Measurements from ENCODE around the gene SBK2.

SBK2 gene

GRCh38 chr19:55553217-55554182, 16.6 kb upstream of the SBK2 start:
- DNase-seq: no peak

DNA sequence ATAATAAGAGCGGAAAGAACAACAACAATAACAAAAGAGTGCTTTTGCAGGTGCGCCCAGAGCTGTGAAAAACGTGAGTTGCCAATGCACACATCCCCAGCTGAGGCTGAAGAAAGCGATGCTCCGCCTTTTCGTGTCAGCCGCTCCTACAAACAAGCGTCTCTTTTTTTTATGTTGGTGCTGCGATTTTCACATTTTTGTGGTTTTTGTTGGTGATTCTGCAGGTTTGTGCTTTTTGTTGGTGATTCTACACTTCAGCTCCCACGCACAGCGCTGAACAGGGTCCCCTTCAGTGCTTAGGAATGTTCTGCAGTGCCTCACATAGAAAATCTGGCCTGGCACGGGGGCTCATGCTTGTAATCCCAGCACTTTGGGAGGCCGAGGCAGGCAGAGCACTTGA, 15.7 kb upstream of the SBK2 start:
- no peak for DNase-seq

GRCh38 chr19:55552206-55552605, 15.3 kb upstream of the SBK2 start:
- DNase-seq: no peak

- no peak for DNase-seq
Measured at GRCh38 chr19:55550321-55550650, 13.4 kb upstream of the SBK2 start.

DNA sequence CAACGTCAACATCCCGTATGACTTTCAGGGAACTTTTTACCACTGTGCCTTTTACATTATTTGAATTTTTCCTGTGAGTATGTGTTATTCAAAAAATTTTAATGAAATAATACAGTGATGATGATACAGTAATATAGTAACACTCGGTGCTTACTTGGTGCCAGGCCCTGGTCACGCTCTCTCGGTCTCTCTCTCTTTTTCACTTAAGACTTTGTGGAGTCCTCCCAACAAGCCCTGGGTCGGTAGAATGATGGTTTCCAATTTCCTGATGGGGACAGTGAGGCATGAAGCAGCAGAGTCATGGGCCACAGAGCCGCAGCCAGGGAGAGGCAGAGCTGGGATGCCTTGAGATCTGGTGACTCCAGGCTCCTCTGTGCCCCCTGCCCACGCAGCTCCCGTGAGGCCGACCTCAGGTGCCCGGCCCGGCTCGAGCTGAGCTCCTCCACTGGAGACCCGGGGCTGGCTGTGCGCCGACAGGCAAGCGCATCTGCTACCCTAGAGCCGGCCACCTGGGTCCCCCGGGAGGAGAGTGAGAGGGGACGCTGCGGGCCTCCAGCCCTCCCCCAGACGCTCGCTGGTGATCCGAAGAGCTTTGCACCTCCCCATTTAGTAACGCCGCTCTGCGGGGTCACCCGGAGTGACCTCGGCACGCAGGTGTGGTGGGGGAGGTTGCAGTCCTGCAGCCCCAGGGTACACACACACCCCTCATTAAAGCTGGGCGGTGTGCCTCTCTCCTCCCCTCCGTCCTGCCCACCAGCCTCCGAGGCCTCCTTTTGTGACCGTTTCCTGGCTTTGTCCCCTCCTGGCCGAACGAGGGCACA, 12.8 kb upstream of the SBK2 start:
- DNase-seq: no peak

GRCh38 chr19:55546822-55547614, 10.1 kb upstream of the SBK2 start:
- DNase-seq: no peak

DNA sequence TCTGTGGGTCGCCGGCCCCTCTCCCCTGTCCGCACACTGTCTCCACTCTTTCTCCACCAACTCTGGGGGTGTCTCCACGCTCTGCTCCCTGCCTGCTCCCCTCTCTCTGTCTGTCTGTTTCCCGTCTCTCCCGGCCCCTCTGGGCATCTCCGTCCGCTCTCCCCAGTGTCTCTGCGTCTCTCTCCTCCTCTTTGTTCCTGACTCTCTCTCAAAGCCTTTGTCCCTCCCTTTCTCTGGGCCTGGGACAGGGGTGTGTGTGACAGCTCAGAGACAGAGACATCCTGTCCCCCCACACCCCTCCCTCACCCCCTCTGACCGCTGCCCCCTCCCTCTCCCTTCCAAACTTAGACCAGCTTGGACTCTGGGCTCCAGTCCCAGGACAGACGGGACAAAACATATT, 9.1 kb upstream of the SBK2 start:
- no peak for DNase-seq

GRCh38 chr19:55545443-55545842, 8.5 kb upstream of the SBK2 start, which contains the start of gene SBK3:
SBK3 (minus strand) TSS chr19:55545543; CDS start chr19:55545543, 0 bp downstream.
- no peak for DNase-seq

GRCh38 chr19:55544776-55545439, 8.0 kb upstream of the SBK2 start:
- no peak for DNase-seq

DNA sequence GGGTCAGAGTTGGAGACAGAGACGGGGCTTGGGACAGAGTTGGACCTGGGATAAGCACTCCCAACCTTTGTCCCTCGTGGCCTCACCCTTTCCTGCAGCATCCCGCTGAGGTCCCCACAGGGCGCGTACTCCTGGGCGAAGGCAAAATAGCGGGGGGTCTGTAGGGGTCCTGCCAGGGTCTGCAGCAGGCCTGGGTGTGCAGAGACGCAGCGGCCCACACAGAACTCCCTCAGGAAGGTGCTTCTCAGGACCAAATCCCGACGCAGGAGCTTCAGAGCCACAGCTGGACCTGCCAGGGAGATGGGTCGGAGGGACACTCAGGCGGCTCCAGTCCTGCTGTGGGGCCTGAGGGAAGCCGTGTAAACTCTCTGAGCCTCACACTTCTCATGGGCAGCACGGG, 7.1 kb upstream of the SBK2 start:
- DNase-seq: no peak

DNA sequence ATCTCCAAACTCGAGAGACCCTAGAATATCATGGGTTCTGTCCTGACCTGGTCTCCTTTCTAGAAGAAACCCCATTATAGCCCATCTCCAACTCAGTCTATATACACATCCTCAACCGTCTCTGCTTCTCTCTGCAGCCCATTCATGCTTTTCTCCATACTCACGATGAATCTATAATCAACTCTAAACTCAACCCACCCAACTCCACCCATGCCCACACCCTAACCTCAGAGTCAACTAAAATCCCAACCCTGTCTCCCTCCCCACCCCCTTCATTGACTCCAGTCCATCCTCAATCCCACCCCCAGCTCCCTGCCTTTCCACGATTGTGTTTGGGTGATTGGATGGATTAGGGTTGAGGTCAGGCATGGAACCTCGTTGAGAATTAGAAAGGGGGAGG, 6.6 kb upstream of the SBK2 start:
- no peak for DNase-seq

DNA sequence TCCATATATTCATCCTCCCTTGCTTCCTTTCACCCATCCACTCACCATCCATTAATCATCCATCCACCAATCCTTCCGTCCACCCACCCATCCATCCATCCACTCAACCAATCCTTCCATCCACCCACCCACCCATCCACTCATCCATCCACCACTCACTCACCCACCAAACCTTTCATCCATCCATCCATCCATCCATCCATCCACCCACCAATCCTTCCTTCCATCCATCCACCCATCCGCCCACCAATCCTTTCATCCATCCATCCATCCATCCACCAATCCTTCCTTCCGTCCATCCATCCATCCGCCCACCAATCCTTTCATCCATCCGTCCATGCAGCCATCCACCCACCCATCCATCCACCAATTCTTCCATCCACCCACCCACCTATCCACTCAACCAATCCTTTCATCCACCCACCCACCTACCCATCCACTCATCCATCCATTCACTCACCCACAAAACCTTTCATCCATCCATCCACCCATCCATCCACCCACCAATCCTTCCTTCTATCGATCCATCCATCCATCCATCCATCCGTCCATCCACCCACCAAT, 5.4 kb upstream of the SBK2 start:
- no peak for DNase-seq

DNA sequence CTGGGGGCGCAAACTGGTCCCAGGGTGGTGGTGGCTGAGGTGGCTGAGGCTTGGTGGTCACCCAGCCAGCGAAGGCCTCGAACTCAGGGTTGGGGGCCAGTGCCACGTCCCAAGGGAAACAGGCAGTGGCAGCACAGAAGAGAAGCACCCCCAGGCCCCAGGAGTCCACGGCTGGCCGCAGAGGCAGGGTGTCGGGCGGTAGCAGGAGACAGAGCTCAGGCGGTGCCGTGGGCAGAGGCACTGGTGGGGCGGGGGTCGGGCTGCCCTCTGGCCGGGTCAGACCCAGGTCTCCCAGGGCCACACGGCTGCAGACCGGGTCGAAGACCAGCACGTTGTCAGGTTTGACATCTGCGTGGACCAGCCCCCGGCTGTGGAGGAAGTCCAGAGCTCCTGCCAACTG, 4.2 kb upstream of the SBK2 start:
- DNase-seq: no peak

GRCh38 chr19:55540619-55541018, 3.7 kb upstream of the SBK2 start:
- no peak for DNase-seq

GRCh38 chr19:55539090-55539984, 2.4 kb upstream of the SBK2 start:
- no peak for DNase-seq

- no peak for DNase-seq
Measured at GRCh38 chr19:55538132-55538531, 1.2 kb upstream of the SBK2 start.

DNA sequence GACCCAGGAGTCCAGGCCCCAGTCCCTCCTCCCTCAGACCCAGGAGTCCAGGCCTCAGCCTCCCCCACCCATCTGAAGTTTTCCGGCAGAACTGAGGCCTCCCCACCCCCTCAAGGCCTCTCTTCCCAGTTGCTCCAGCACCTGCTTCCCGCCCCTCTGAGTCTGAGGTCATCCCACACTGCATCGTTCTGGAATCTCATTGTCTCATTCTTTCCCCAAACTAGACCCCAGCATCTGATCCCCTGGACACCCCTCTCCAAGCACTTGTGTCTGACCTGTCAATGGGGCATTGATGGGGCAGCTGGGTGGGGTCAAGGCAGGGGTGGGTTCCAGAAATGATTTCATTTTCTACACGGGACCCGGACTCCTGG, 793 bp upstream of the SBK2 start:
- DNase-seq: no peak

DNA sequence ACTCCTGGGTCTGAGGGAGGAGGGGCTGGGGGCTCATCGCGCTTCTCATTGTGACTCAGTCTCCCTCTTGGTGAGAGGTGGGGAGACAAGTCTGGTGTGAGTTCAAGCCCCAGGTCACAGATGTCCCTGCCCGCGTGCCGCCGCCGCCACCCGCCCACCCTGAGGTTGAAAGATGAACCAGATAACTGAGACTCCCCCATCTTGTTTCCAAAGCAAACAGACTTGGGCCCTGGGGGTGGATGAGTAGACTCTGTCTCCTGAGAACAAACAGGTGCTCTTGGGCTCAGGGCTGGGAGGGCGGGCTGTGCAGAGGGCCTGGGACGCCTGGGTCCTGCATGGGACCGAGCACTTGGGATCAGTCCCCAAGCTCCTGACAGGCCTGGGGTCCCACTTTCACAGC, 567 bp downstream of the SBK2 start:
- DNase-seq: no peak

DNA sequence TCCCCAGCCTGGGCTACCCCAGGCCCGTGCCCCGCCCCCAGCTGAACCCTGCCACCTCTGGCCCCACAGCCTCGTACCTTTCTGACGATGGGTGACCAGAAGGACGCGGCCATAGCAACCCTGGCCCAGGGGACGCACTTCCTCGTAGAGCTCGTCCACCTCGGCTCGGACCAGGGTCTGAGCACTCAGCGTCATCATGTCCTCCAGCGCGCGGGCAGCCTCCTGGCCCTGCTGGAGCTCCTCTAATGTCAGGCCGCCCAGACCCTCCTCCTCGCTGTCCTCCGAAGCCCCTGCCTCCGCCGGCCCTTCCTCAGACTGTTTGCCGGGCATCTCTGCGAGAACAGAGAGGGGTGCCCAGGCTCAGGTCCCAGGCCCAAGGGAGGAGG, 975 bp downstream of the SBK2 start:
- no peak for DNase-seq

DNA sequence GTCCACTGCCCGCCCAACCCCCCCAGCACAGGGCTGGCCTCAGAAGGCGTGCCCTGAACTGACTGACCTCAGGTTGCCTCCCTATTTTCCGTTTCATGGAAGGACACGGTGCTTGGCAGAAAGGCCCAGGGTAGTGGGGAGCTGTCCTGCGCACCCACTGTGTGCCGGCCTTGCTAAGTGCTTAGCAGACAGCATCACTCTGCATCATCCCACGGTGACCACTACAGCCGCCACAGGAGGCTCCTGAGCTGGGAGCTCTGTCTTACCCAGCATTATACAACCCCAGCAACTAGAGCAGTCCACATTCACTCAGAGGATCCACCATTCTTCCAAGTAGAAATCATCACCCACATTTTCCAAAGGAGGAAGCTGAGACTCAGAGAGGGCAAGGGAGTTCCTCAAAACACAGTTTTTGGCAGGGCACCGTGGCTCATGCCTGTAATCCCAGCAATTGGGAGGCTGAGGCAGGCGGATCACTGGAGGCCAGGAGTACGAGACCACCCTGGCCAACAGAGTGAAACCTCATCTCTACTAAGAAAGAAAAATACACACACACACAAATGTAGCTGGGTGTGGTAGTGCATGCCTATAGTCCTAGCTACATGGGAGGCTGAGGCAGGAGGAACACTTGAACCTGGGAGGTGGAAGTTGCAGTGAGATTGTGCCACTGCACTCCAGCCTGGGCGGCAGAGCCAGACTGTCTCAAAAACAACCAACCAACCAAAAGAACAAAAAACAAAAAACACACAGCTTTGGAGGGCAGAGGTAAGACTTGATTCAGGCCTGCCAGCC, 1.6 kb downstream of the SBK2 start:
- DNase-seq: no peak
